Measurements from ENCODE around the gene LPIN3.

DNA sequence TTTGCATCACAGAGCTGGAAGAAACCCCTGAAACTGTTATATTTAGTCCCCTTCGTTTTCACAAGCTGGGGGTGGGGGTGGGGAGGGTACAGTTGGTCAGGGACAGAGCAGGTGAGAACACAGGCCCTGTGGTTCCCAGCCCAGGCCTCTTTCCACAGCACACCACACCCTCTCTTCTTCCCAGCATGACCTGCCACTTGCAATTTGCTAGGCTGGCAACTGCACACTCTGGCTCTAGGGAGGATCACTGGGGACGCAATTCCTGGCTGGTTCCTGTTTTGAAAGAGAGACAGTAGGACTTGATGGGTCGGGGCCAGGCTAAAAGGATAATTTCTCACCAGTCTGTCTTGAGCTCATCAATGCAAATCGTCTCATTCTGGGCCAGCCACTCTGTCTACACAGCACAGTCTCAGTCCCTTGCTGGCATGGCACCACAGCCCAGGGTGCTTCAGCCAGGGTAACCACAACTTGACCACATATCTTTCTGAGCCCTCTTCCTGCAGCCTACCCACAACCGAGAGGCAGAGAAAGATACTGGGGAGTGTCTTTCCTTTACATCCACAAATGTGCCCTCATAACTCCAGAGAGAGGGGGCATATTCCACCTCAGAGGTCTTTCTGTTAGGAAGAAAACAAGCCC, 67.7 kb downstream of the LPIN3 start:
- TF ChIP-seq, protein P1, sequence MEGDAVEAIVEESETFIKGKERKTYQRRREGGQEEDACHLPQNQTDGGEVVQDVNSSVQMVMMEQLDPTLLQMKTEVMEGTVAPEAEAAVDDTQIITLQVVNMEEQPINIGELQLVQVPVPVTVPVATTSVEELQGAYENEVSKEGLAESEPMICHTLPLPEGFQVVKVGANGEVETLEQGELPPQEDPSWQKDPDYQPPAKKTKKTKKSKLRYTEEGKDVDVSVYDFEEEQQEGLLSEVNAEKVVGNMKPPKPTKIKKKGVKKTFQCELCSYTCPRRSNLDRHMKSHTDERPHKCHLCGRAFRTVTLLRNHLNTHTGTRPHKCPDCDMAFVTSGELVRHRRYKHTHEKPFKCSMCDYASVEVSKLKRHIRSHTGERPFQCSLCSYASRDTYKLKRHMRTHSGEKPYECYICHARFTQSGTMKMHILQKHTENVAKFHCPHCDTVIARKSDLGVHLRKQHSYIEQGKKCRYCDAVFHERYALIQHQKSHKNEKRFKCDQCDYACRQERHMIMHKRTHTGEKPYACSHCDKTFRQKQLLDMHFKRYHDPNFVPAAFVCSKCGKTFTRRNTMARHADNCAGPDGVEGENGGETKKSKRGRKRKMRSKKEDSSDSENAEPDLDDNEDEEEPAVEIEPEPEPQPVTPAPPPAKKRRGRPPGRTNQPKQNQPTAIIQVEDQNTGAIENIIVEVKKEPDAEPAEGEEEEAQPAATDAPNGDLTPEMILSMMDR (IDR thresholded peaks at IDR 0.05; ENCODE audit: low read depth, low read length): no peak
- no peak for TF ChIP-seq POLR2A (IDR thresholded peaks at IDR 0.05; ENCODE audit: extremely low read depth, insufficient read length)
- no peak for TF ChIP-seq MYC (IDR thresholded peaks at IDR 0.05; ENCODE audit: low read depth, low read length)

Measured in NB4 (cell line).